ENCODE measurements around the gene HMX1.

GRCh38 chr4:8880851-8881250 is 9.2 kb upstream of the HMX1 start:
- TF ChIP-seq CTCF (IDR thresholded peaks at IDR 0.05) = no peak
- TF ChIP-seq POLR2A (IDR thresholded peaks at IDR 0.05) = no peak

Data from gastroesophageal sphincter (tissue), 3 donors.